GM23338 (cell line): ENCODE measurements around the gene FURIN. TPM values are rescaled to one million over a fixed set of nuclear protein-coding genes. Genes with fewer than 3 reads are reported as not detected.

Experiments used
- ATAC-seq: fragments of 200-7000 bp; cut with Tn5 transposase; 3 replicates; pipeline ENCODE4 v1.9.1; 2020
- DNase-seq: peaks from one replicate; pipeline ENCODE4 v3.0.0-alpha.2; 2015; ENCODE audit warnings: low spot score
- H2AFZ ChIP-seq: fragments of 200-600 bp; sonication (generic); 2 replicates; pipeline ENCODE4 v1.8.0; 2016; ENCODE audit warnings: antibody characterized with exemption, mild to moderate bottlenecking, moderate library complexity
- H3F3A ChIP-seq: fragments of 200-600 bp; sonication (generic); replicated peaks from 2 replicates; pipeline ENCODE4 v1.8.0; 2017; ENCODE audit warnings: antibody characterized with exemption, mixed run types, low read depth
- H3K27ac ChIP-seq: fragments of 200-600 bp; sonication (generic); 2 replicates; pipeline ENCODE4 v1.6.1; 2016; ENCODE audit warnings: low read depth
- H3K27me3 ChIP-seq: fragments of 200-600 bp; sonication (generic); 2 replicates; pipeline ENCODE4 v1.8.0; 2016; ENCODE audit warnings: mild to moderate bottlenecking, mixed run types, moderate library complexity; ENCODE audit not compliant: insufficient read depth
- H3K36me3 ChIP-seq: fragments of 200-600 bp; sonication (generic); 2 replicates; pipeline ENCODE4 v1.8.0; 2016; ENCODE audit warnings: mild to moderate bottlenecking; ENCODE audit not compliant: insufficient read depth
- H3K4me1 ChIP-seq: fragments of 200-600 bp; sonication (generic); 2 replicates; pipeline ENCODE4 v1.8.0; 2016; ENCODE audit warnings: mild to moderate bottlenecking, moderate library complexity; ENCODE audit not compliant: insufficient read depth
- H3K4me2 ChIP-seq: fragments of 200-600 bp; sonication (generic); 2 replicates; pipeline ENCODE4 v1.7.1; 2017; ENCODE audit warnings: mixed run types
- H3K4me3 ChIP-seq: fragments of 200-600 bp; sonication (generic); 2 replicates; pipeline ENCODE4 v1.6.1; 2016; ENCODE audit warnings: mixed run types
- H3K79me2 ChIP-seq: fragments of 200-600 bp; sonication (generic); replicated peaks from 2 replicates; pipeline ENCODE4 v1.8.0; 2017; ENCODE audit warnings: mild to moderate bottlenecking; ENCODE audit not compliant: insufficient read depth
- H3K9me2 ChIP-seq: fragments of 200-600 bp; sonication (generic); 2 replicates; pipeline ENCODE4 v1.8.0; 2017; ENCODE audit not compliant: insufficient read depth
- H4K20me1 ChIP-seq: fragments of 200-600 bp; sonication (generic); replicated peaks from 2 replicates; pipeline ENCODE4 v1.8.0; 2017; ENCODE audit warnings: mild to moderate bottlenecking; ENCODE audit not compliant: insufficient read depth
- H3K27ac Mint-ChIP-seq: 2 replicates; pipeline ENCODE4 v1.8.0; 2020; ENCODE audit warnings: inconsistent platforms, mild to moderate bottlenecking, moderate library complexity, mixed read lengths
- H3K27me3 Mint-ChIP-seq: 3 replicates; pipeline ENCODE4 v1.8.0; 2022; ENCODE audit warnings: low read depth, mild to moderate bottlenecking, moderate library complexity, mixed read lengths, inconsistent platforms; ENCODE audit not compliant: insufficient read depth, poor library complexity
- H3K36me3 Mint-ChIP-seq: 3 replicates; pipeline ENCODE4 v1.8.0; 2021; ENCODE audit warnings: low read depth, mild to moderate bottlenecking, inconsistent platforms, moderate library complexity, mixed read lengths
- H3K4me1 Mint-ChIP-seq: 3 replicates; pipeline ENCODE4 v1.8.0; 2020; ENCODE audit warnings: mild to moderate bottlenecking, inconsistent platforms, mixed read lengths
- H3K4me3 Mint-ChIP-seq: 3 replicates; pipeline ENCODE4 v1.8.0; 2021; ENCODE audit warnings: moderate library complexity, mild to moderate bottlenecking, inconsistent platforms, mixed read lengths
- H3K9me3 Mint-ChIP-seq: 3 replicates; pipeline ENCODE4 v1.8.0; 2020; ENCODE audit warnings: moderate library complexity, mild to moderate bottlenecking, inconsistent platforms, mixed read lengths
- CREB1 ChIP-seq: fragments of 250-450 bp; sonication (Bioruptor Pico); IDR thresholded peaks from 2 replicates; pipeline ENCODE4 v1.5.0; 2020; ENCODE audit warnings: low read depth, mild to moderate bottlenecking, moderate library complexity
- EZH2 ChIP-seq: fragments of 200-600 bp; sonication (generic); IDR thresholded peaks from one replicate; pipeline ENCODE4 v1.8.0; 2017; ENCODE audit warnings: antibody characterized with exemption, mild to moderate bottlenecking, low read depth; ENCODE audit not compliant: unreplicated experiment
- EZH2phosphoT487 ChIP-seq: fragments of 200-600 bp; sonication (generic); IDR thresholded peaks from one replicate; pipeline ENCODE4 v1.8.1; 2018; ENCODE audit warnings: antibody characterized with exemption; ENCODE audit not compliant: unreplicated experiment
- JUNB ChIP-seq: IDR thresholded peaks from one replicate; pipeline ENCODE4 v1.6.1; 2016; ENCODE audit warnings: antibody characterized with exemption; ENCODE audit not compliant: unreplicated experiment
- POLR2AphosphoS5 ChIP-seq: IDR thresholded peaks from 2 replicates; pipeline ENCODE4 v1.6.1; 2016; ENCODE audit warnings: antibody characterized with exemption, low read depth
- REST ChIP-seq: IDR thresholded peaks from one replicate; pipeline ENCODE4 v1.6.1; 2018; ENCODE audit warnings: antibody characterized with exemption; ENCODE audit not compliant: unreplicated experiment
- STAT1 ChIP-seq: IDR thresholded peaks from one replicate; pipeline ENCODE4 v1.6.1; 2016; ENCODE audit warnings: antibody characterized with exemption; ENCODE audit not compliant: unreplicated experiment
- ZNF114 ChIP-seq: fragments of 250-450 bp; sonication (Bioruptor Pico); IDR thresholded peaks from 2 replicates; pipeline ENCODE4 v1.5.0; 2020; ENCODE audit warnings: mild to moderate bottlenecking, moderate library complexity
- ZNF331 ChIP-seq: fragments of 250-450 bp; sonication (Bioruptor Pico); IDR thresholded peaks from 2 replicates; pipeline ENCODE4 v1.5.0; 2020; ENCODE audit warnings: low read depth, mild to moderate bottlenecking, moderate library complexity
- polyA plus RNA-seq: library from polyadenylated mRNA; unstranded; fragments of >200 nt; fragmentation: Nextera tagmentation; extraction: Ambion mirVana; gene quantifications from 2 replicates; pipeline ENCODE4 v1.2.1, GENCODE V29; 2016
- total RNA-seq: library from RNA; depleted of rRNA; stranded (reverse); fragments of >200 nt; shearing (Covaris generic); gene quantifications from 2 replicates; pipeline ENCODE4 v1.2.3, GENCODE V29; 2014
- TF ChIP-seq, protein P1 (sequence below): fragments of 250-450 bp; sonication (Bioruptor Pico); IDR thresholded peaks from 2 replicates; pipeline ENCODE4 v1.5.0; 2020; ENCODE audit warnings: mild to moderate bottlenecking, moderate library complexity
- TF ChIP-seq, protein P2 (sequence below), 2 experiments: fragments of 200-600 bp in 1 of 2; sonication (generic) in 1 of 2; conservative IDR thresholded peaks; 2 replicates each; pipeline versions ENCODE4 v1.5.1 to v1.6.1; 2016 to 2017; ENCODE audit warnings: antibody characterized with exemption in 2 of 2, low read depth in 2 of 2, mild to moderate bottlenecking in 2 of 2, moderate library complexity in 1 of 2

Gene FURIN
- total and polyA plus RNA-seq, 2 experiments from 2014 or later: 6.3 to 20.9 TPM

GRCh38 chr15:90866161-90866715, 2.1 kb upstream of the FURIN start (continued):
- TF ChIP-seq, protein P1, sequence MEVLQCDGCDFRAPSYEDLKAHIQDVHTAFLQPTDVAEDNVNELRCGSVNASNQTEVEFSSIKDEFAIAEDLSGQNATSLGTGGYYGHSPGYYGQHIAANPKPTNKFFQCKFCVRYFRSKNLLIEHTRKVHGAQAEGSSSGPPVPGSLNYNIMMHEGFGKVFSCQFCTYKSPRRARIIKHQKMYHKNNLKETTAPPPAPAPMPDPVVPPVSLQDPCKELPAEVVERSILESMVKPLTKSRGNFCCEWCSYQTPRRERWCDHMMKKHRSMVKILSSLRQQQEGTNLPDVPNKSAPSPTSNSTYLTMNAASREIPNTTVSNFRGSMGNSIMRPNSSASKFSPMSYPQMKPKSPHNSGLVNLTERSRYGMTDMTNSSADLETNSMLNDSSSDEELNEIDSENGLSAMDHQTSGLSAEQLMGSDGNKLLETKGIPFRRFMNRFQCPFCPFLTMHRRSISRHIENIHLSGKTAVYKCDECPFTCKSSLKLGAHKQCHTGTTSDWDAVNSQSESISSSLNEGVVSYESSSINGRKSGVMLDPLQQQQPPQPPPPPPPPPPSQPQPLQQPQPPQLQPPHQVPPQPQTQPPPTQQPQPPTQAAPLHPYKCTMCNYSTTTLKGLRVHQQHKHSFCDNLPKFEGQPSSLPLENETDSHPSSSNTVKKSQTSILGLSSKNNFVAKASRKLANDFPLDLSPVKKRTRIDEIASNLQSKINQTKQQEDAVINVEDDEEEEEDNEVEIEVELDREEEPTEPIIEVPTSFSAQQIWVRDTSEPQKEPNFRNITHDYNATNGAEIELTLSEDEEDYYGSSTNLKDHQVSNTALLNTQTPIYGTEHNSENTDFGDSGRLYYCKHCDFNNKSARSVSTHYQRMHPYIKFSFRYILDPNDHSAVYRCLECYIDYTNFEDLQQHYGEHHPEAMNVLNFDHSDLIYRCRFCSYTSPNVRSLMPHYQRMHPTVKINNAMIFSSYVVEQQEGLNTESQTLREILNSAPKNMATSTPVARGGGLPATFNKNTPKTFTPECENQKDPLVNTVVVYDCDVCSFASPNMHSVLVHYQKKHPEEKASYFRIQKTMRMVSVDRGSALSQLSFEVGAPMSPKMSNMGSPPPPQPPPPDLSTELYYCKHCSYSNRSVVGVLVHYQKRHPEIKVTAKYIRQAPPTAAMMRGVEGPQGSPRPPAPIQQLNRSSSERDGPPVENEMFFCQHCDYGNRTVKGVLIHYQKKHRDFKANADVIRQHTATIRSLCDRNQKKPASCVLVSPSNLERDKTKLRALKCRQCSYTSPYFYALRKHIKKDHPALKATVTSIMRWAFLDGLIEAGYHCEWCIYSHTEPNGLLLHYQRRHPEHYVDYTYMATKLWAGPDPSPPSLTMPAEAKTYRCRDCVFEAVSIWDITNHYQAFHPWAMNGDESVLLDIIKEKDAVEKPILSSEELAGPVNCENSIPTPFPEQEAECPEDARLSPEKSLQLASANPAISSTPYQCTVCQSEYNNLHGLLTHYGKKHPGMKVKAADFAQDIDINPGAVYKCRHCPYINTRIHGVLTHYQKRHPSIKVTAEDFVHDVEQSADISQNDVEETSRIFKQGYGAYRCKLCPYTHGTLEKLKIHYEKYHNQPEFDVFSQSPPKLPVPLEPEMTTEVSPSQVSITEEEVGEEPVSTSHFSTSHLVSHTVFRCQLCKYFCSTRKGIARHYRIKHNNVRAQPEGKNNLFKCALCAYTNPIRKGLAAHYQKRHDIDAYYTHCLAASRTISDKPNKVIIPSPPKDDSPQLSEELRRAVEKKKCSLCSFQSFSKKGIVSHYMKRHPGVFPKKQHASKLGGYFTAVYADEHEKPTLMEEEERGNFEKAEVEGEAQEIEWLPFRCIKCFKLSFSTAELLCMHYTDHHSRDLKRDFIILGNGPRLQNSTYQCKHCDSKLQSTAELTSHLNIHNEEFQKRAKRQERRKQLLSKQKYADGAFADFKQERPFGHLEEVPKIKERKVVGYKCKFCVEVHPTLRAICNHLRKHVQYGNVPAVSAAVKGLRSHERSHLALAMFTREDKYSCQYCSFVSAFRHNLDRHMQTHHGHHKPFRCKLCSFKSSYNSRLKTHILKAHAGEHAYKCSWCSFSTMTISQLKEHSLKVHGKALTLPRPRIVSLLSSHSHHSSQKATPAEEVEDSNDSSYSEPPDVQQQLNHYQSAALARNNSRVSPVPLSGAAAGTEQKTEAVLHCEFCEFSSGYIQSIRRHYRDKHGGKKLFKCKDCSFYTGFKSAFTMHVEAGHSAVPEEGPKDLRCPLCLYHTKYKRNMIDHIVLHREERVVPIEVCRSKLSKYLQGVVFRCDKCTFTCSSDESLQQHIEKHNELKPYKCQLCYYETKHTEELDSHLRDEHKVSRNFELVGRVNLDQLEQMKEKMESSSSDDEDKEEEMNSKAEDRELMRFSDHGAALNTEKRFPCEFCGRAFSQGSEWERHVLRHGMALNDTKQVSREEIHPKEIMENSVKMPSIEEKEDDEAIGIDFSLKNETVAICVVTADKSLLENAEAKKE (CRISPR knock-in tag): no peak
- TF ChIP-seq CREB1 (no peak), ZNF114 (CRISPR knock-in tag) (no peak), POLR2AphosphoS5 (no peak)

DNA sequence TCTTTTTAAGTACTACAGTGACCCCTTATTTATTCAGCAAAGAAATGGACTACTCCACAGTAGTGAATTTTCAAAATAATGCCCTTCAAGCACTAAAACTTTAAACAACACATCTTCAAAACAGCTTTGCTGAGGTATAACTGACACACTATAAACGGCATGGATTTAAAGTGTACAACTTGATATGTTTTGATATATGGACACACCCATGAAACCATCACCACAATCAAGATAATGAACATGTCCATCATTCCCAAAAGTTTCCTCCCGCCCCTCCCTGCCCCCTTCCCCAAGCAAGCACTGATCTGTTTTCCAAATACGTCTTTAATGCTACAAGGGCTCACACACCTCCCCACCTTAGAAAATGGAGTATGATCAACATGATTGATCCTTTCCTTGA, 1.6 kb upstream of the FURIN start:
- no peak for ATAC-seq
- Histone ChIP-seq H3K27ac (no peak overlapping the region), H3K9me2 (no peaks in the 10 kb centered on the region), H3F3A (peaks cover 22% of the 10 kb centered on the region), H3K79me2 (no peaks in the 10 kb centered on the region), H4K20me1 (no peaks in the 10 kb centered on the region), H2AFZ (no peak overlapping the region), H3K4me1 (peaks cover 32% of the 10 kb centered on the region), H3K27me3 (no peaks in the 10 kb centered on the region), H3K4me2 (no peak overlapping the region), H3K4me3 (no peak overlapping the region), H3K36me3 (no peaks in the 10 kb centered on the region)
- H3K27me3 Mint-ChIP-seq: peaks cover 11% of the 10 kb centered on the region
- H3K36me3 Mint-ChIP-seq: no peaks in the 10 kb centered on the region; the same call in 2 of the 3 replicates
- H3K4me1 Mint-ChIP-seq: peaks cover 40% of the 10 kb centered on the region
- no peak overlapping the region for H3K27ac Mint-ChIP-seq
- H3K9me3 Mint-ChIP-seq: no peaks in the 10 kb centered on the region
- no peak overlapping the region; the same call in 2 of the 3 replicates for H3K4me3 Mint-ChIP-seq
- DNase-seq: no peak
- TF ChIP-seq EZH2: no peak
- no peak for TF ChIP-seq JUNB
- TF ChIP-seq CREB1: no peak
- TF ChIP-seq POLR2AphosphoS5: no peak
- TF ChIP-seq, protein P2, sequence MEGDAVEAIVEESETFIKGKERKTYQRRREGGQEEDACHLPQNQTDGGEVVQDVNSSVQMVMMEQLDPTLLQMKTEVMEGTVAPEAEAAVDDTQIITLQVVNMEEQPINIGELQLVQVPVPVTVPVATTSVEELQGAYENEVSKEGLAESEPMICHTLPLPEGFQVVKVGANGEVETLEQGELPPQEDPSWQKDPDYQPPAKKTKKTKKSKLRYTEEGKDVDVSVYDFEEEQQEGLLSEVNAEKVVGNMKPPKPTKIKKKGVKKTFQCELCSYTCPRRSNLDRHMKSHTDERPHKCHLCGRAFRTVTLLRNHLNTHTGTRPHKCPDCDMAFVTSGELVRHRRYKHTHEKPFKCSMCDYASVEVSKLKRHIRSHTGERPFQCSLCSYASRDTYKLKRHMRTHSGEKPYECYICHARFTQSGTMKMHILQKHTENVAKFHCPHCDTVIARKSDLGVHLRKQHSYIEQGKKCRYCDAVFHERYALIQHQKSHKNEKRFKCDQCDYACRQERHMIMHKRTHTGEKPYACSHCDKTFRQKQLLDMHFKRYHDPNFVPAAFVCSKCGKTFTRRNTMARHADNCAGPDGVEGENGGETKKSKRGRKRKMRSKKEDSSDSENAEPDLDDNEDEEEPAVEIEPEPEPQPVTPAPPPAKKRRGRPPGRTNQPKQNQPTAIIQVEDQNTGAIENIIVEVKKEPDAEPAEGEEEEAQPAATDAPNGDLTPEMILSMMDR (conservative IDR thresholded peaks at IDR 0.05; ENCODE audit: low read depth in 2 of 2): no peak
- TF ChIP-seq EZH2phosphoT487: no peak
- no peak for TF ChIP-seq ZNF331 (CRISPR knock-in tag)
- no peak for TF ChIP-seq REST
- TF ChIP-seq ZNF114 (CRISPR knock-in tag): no peak
- no peak for TF ChIP-seq STAT1
